Stimulated activated naive B cell treated with anti-CD40 and anti-IgM and Interleukin-4, amounts not matched to agents 10 μg/mL and 1 μg/mL and 100 μg/mL, for 72 hours (primary cell): ENCODE measurements around the gene ZNF423.

ENCODE experiments used
- ATAC-seq, 2 donors: fragments of 150-1000 bp; cut with Tn5 transposase; replicated peaks; 2 replicates each; pipeline ENCODE4 v1.10.0; 2021; ENCODE audit warnings: moderate library complexity in 1 of 2
- DNase-seq: peaks from one replicate; pipeline ENCODE4 v3.0.0; 2021
- H3K27ac Mint-ChIP-seq: one replicate; pipeline ENCODE4 v1.8.0; 2022; ENCODE audit warnings: mild to moderate bottlenecking, mixed read lengths
- H3K27me3 Mint-ChIP-seq, 2 donors: one replicate each; pipeline ENCODE4 v1.8.0; 2022; ENCODE audit warnings: mixed read lengths in 2 of 2
- H3K36me3 Mint-ChIP-seq, 2 donors: one replicate each; pipeline ENCODE4 v1.8.0; 2022; ENCODE audit warnings: mixed read lengths in 2 of 2, mild to moderate bottlenecking in 1 of 2
- H3K4me1 Mint-ChIP-seq, 2 donors: one replicate each; pipeline ENCODE4 v1.8.0; 2022; ENCODE audit warnings: mixed read lengths in 2 of 2, mild to moderate bottlenecking in 1 of 2
- H3K4me3 Mint-ChIP-seq, 2 donors: one replicate each; pipeline ENCODE4 v1.8.0; 2022; ENCODE audit warnings: mild to moderate bottlenecking in 2 of 2, mixed read lengths in 2 of 2, moderate library complexity in 1 of 2
- H3K9me3 Mint-ChIP-seq, 2 donors: one replicate each; pipeline ENCODE4 v1.8.0; 2022; ENCODE audit warnings: mixed read lengths in 2 of 2, mild to moderate bottlenecking in 1 of 2

Gene ZNF423

GRCh38 chr16:49622421-49623402, 233.2 kb downstream of the ZNF423 start:
- peak in 1 of 2 donors; percentile 7 for ATAC-seq
- Mint-ChIP-seq H3K36me3 (no peaks in the 10 kb centered on the region), H3K27me3 (no peaks in the 10 kb centered on the region), H3K4me3 (no peak overlapping the region), H3K9me3 (no peaks in the 10 kb centered on the region), H3K4me1 (no peaks in the 10 kb centered on the region), H3K27ac (no peak overlapping the region)
- DNase-seq: no peak

- no peaks in the 10 kb centered on the region for H3K4me1 Mint-ChIP-seq
- DNase-seq (no peak), ATAC-seq (no peak)
- H3K4me3 Mint-ChIP-seq: no peak overlapping the region
- no peaks in the 10 kb centered on the region for H3K27me3 Mint-ChIP-seq
- H3K36me3 Mint-ChIP-seq: no peaks in the 10 kb centered on the region
- H3K9me3 Mint-ChIP-seq: no peaks in the 10 kb centered on the region
- H3K27ac Mint-ChIP-seq: no peak overlapping the region
Observed at GRCh38 chr16:49622084-49622390, 233.9 kb downstream of the ZNF423 start.

- Mint-ChIP-seq H3K4me1 (no peaks in the 10 kb centered on the region), H3K9me3 (no peaks in the 10 kb centered on the region), H3K36me3 (no peaks in the 10 kb centered on the region), H3K27ac (no peak overlapping the region), H3K27me3 (no peaks in the 10 kb centered on the region), H3K4me3 (no peak overlapping the region)
- ATAC-seq (no peak), DNase-seq (no peak)
Observed at GRCh38 chr16:49621241-49622083, 234.4 kb downstream of the ZNF423 start.

- no peak for ATAC-seq
- H3K27me3 Mint-ChIP-seq: no peaks in the 10 kb centered on the region
- no peaks in the 10 kb centered on the region for H3K4me1 Mint-ChIP-seq
- no peak overlapping the region for H3K27ac Mint-ChIP-seq
- no peaks in the 10 kb centered on the region for H3K36me3 Mint-ChIP-seq
- H3K9me3 Mint-ChIP-seq: no peaks in the 10 kb centered on the region
- H3K4me3 Mint-ChIP-seq: no peak overlapping the region
- no peak for DNase-seq
Observed at GRCh38 chr16:49620869-49621240, 235.1 kb downstream of the ZNF423 start.

GRCh38 chr16:49620158-49620868, 235.6 kb downstream of the ZNF423 start:
- DNase-seq (no peak), ATAC-seq (no peak)
- Mint-ChIP-seq H3K9me3 (no peaks in the 10 kb centered on the region), H3K27me3 (no peaks in the 10 kb centered on the region), H3K4me3 (no peak overlapping the region), H3K36me3 (no peaks in the 10 kb centered on the region), H3K4me1 (no peaks in the 10 kb centered on the region), H3K27ac (no peak overlapping the region)

- H3K4me3 Mint-ChIP-seq: no peak overlapping the region
- ATAC-seq (no peak), DNase-seq (no peak)
- no peaks in the 10 kb centered on the region for H3K27me3 Mint-ChIP-seq
- no peaks in the 10 kb centered on the region for H3K36me3 Mint-ChIP-seq
- H3K4me1 Mint-ChIP-seq: no peaks in the 10 kb centered on the region
- H3K9me3 Mint-ChIP-seq: no peaks in the 10 kb centered on the region
- H3K27ac Mint-ChIP-seq: no peak overlapping the region
Observed at GRCh38 chr16:49619811-49620157, 236.1 kb downstream of the ZNF423 start.

- ATAC-seq: no peak
- no peak overlapping the region for H3K27ac Mint-ChIP-seq
- H3K9me3 Mint-ChIP-seq: no peaks in the 10 kb centered on the region
- H3K4me1 Mint-ChIP-seq: no peaks in the 10 kb centered on the region
- no peaks in the 10 kb centered on the region for H3K27me3 Mint-ChIP-seq
- H3K4me3 Mint-ChIP-seq: no peak overlapping the region
- DNase-seq: no peak
- H3K36me3 Mint-ChIP-seq: no peaks in the 10 kb centered on the region
Observed at GRCh38 chr16:49618955-49619354, 237.0 kb downstream of the ZNF423 start.

GRCh38 chr16:49617710-49618330, 238.1 kb downstream of the ZNF423 start:
- Mint-ChIP-seq H3K27ac (no peak overlapping the region), H3K27me3 (no peaks in the 10 kb centered on the region), H3K36me3 (no peaks in the 10 kb centered on the region), H3K4me3 (no peak overlapping the region), H3K4me1 (no peaks in the 10 kb centered on the region), H3K9me3 (no peaks in the 10 kb centered on the region)
- no peak for ATAC-seq
- no peak for DNase-seq

- H3K4me1 Mint-ChIP-seq: no peaks in the 10 kb centered on the region
- no peaks in the 10 kb centered on the region for H3K36me3 Mint-ChIP-seq
- no peaks in the 10 kb centered on the region for H3K27me3 Mint-ChIP-seq
- no peaks in the 10 kb centered on the region for H3K9me3 Mint-ChIP-seq
- no peak overlapping the region for H3K4me3 Mint-ChIP-seq
- ATAC-seq: no peak
- no peak overlapping the region for H3K27ac Mint-ChIP-seq
- no peak for DNase-seq
Observed at GRCh38 chr16:49617016-49617629, 238.8 kb downstream of the ZNF423 start.

GRCh38 chr16:49615576-49615975, 240.3 kb downstream of the ZNF423 start:
- no peak overlapping the region for H3K27ac Mint-ChIP-seq
- H3K36me3 Mint-ChIP-seq: no peaks in the 10 kb centered on the region
- DNase-seq: no peak

GRCh38 chr16:49610983-49611382, 244.9 kb downstream of the ZNF423 start:
- no peaks in the 10 kb centered on the region for H3K36me3 Mint-ChIP-seq
- H3K4me1 Mint-ChIP-seq: no peaks in the 10 kb centered on the region
- no peak overlapping the region for H3K27ac Mint-ChIP-seq
- no peak overlapping the region for H3K4me3 Mint-ChIP-seq
- peaks cover 0 to 11% of the 10 kb centered on the region in 2 donors for H3K27me3 Mint-ChIP-seq
- DNase-seq (no peak), ATAC-seq (no peak)
- no peaks in the 10 kb centered on the region for H3K9me3 Mint-ChIP-seq

More at GRCh38 chr16:49615576-49615975, 240.3 kb downstream of the ZNF423 start:
- no peak for ATAC-seq
- H3K4me1 Mint-ChIP-seq: no peaks in the 10 kb centered on the region
- no peak overlapping the region for H3K4me3 Mint-ChIP-seq
- H3K9me3 Mint-ChIP-seq: no peaks in the 10 kb centered on the region
- H3K27me3 Mint-ChIP-seq: no peaks in the 10 kb centered on the region

GRCh38 chr16:49608779-49609178, 247.1 kb downstream of the ZNF423 start:
- ATAC-seq (peak; percentile 50 to 53), DNase-seq (no peak)
- no peaks in the 10 kb centered on the region for H3K36me3 Mint-ChIP-seq
- peaks cover 0 to 11% of the 10 kb centered on the region in 2 donors for H3K27me3 Mint-ChIP-seq
- H3K9me3 Mint-ChIP-seq: no peaks in the 10 kb centered on the region
- H3K4me3 Mint-ChIP-seq: no peak overlapping the region
- H3K4me1 Mint-ChIP-seq: no peaks in the 10 kb centered on the region
- no peak overlapping the region for H3K27ac Mint-ChIP-seq

GRCh38 chr16:49608098-49608497, 247.8 kb downstream of the ZNF423 start:
- H3K4me1 Mint-ChIP-seq: no peaks in the 10 kb centered on the region
- H3K4me3 Mint-ChIP-seq: no peak overlapping the region
- peaks cover 0 to 11% of the 10 kb centered on the region in 2 donors for H3K27me3 Mint-ChIP-seq
- no peak overlapping the region for H3K27ac Mint-ChIP-seq
- DNase-seq (no peak), ATAC-seq (no peak)
- no peaks in the 10 kb centered on the region for H3K9me3 Mint-ChIP-seq
- no peaks in the 10 kb centered on the region for H3K36me3 Mint-ChIP-seq
